PFSK-1 (cell line): ENCODE data around the gene SCARB1.

Experiments
- FOXP2 ChIP-seq: optimal IDR thresholded peaks from 2 replicates; pipeline ENCODE3; 2011; ENCODE audit warnings: borderline replicate concordance, control low read depth, inconsistent platforms; ENCODE audit not compliant: insufficient read depth; ENCODE audit errors: extremely low read length, extremely low read depth
- POLR2AphosphoS5 ChIP-seq: IDR thresholded peaks from 2 replicates; pipeline ENCODE4 v1.6.1; 2012; ENCODE audit warnings: low read depth, mild to moderate bottlenecking, control low read depth, low read length, moderate library complexity
- SIN3A ChIP-seq: IDR thresholded peaks from 2 replicates; pipeline ENCODE4 v1.6.1; 2012; ENCODE audit warnings: mild to moderate bottlenecking, low read length, moderate library complexity, borderline replicate concordance; ENCODE audit not compliant: insufficient read depth
- TAF1 ChIP-seq: IDR thresholded peaks from 2 replicates; pipeline ENCODE4 v1.6.1; 2012; ENCODE audit warnings: low read length, control low read depth, borderline replicate concordance; ENCODE audit not compliant: insufficient read depth
- TF ChIP-seq, protein P1 (sequence below), 2 experiments: IDR thresholded peaks; 2 replicates each; pipeline versions ENCODE4 v1.6.1 to v1.8.0; 2011 to 2012; ENCODE audit warnings: low read depth in 2 of 2, low read length in 2 of 2, control low read depth in 1 of 2, inconsistent platforms in 1 of 2, mild to moderate bottlenecking in 1 of 2, moderate library complexity in 1 of 2; ENCODE audit not compliant: insufficient read depth in 1 of 2

SCARB1 gene

DNA sequence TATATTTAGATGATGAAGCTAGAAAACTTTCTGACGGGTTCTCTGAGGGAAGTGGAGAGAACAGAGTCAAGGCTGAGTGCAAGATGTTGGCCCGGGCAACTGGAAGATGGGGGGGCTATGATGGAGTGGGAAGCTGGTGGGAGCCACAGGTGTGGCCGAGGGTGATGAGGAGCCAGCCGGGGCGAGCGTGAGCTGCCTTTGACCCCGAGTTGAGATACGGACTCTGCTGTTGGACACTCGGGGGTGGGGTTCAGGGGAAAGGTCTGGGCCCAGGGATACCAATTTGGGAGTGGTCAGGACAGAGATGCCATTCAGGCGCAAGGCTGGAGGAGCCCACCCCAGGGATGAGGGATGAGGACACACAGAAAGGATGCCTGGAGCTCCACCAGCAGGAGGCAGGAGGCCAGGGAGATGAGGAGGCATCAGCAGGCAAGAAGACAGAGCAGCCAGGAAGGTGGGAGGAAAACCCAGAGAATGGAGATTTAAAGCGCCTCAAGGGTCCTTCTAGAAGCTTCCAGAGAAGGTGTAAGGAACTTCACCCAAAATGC lies 9.0 kb downstream of the SCARB1 start:
- TF ChIP-seq TAF1 (no peak), SIN3A (no peak), POLR2AphosphoS5 (no peak), FOXP2 (no peak)
- TF ChIP-seq, protein P1, sequence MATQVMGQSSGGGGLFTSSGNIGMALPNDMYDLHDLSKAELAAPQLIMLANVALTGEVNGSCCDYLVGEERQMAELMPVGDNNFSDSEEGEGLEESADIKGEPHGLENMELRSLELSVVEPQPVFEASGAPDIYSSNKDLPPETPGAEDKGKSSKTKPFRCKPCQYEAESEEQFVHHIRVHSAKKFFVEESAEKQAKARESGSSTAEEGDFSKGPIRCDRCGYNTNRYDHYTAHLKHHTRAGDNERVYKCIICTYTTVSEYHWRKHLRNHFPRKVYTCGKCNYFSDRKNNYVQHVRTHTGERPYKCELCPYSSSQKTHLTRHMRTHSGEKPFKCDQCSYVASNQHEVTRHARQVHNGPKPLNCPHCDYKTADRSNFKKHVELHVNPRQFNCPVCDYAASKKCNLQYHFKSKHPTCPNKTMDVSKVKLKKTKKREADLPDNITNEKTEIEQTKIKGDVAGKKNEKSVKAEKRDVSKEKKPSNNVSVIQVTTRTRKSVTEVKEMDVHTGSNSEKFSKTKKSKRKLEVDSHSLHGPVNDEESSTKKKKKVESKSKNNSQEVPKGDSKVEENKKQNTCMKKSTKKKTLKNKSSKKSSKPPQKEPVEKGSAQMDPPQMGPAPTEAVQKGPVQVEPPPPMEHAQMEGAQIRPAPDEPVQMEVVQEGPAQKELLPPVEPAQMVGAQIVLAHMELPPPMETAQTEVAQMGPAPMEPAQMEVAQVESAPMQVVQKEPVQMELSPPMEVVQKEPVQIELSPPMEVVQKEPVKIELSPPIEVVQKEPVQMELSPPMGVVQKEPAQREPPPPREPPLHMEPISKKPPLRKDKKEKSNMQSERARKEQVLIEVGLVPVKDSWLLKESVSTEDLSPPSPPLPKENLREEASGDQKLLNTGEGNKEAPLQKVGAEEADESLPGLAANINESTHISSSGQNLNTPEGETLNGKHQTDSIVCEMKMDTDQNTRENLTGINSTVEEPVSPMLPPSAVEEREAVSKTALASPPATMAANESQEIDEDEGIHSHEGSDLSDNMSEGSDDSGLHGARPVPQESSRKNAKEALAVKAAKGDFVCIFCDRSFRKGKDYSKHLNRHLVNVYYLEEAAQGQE (IDR thresholded peaks at IDR 0.05; ENCODE audit: insufficient read depth in 1 of 2, low read depth in 2 of 2, low read length in 2 of 2): no peak

DNA sequence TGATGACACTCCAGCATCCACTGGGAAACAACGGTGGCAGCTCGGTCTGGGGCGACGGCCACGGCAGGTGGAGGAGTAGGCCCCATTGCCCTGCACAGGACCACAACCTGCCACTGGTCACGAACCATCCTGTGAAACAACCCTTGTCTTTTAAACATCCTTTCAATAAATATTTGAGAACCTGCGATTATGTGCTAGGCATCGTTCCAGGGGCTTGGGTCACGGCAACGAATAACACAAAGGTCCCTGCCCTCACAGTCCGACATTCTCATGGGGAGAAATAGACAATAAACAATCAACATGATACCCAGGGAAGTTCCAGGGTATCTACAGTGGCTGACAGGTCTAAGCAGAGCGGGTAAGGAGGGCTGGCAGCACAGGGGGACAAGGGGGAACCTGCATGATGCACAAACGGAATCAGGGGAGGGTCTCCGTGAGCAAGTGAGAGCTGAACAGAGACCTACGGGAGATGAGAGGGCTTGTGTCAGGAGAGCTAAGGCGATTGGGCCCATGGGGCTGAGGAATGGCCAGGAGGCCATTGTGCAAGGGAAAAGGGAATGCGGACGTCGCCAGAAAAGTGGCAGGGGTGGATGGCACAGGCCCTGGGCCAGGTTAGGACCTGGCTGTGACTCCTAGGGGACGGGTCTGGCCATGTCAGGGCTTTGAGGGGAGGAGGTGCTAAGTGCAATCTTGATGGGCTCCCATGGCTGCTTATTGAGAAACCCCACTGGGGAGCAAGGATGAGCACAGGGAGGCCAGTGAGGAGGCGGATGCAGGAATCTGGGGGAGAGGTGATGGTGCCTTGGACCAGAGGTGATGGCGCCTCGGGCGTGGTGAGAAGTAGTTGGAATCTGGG lies 9.7 kb downstream of the SCARB1 start:
- no peak for TF ChIP-seq SIN3A

DNA sequence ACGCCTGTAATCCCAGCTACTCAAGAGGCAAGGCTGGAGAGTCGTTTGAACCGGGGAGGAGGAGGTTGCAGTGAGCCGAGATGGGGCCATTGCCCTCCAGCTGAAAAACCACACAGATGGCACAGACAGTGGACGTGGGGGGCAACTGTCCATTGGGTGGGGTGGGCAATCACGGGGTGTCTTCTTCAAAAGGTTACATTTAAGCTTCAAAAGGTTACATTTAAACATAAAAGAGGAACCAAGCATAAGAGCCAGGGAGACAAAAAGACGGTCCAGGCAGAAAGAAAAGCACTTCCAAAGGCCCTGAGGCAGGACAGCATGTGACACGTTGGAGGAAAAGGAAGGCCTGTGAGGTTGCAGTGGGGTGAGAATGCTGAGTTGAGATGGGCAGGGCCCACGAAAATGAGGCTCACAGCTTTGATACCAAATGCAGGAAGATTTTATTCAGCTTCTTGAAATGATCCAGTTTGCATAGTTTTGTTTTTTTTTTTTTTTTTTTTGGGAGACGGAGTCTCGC lies 10.7 kb downstream of the SCARB1 start:
- TF ChIP-seq TAF1 (no peak), SIN3A (no peak), POLR2AphosphoS5 (no peak), FOXP2 (no peak)
- TF ChIP-seq, protein P1 (IDR thresholded peaks at IDR 0.05; ENCODE audit: insufficient read depth in 1 of 2, low read depth in 2 of 2, low read length in 2 of 2): no peak

DNA sequence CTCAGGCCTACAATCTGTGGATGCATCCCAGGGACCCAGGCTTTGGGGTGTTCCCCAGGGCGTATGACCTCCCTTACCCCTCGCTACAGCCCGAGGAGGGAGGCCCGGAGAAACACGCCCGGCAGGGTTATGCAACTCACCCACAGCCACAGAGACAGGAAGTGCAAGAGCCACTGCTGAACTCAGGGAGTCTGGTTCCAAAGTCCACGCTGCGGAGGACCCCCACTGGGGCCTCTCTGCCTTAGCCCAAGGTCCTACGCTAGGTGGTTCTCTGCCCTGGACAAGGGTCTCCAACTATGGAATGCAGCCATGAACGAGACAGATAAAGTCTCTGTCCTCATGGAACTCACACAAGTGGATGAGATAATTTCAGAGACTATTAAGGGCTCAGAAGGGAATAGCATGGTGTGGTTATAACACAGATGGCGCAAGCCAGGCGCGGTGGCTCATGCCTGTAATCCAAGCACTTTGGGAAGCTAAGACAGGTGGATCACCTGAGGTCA lies 11.3 kb downstream of the SCARB1 start:
- TF ChIP-seq FOXP2 (no peak), SIN3A (no peak), TAF1 (no peak), POLR2AphosphoS5 (no peak)
- TF ChIP-seq, protein P1 (IDR thresholded peaks at IDR 0.05; ENCODE audit: insufficient read depth in 1 of 2, low read depth in 2 of 2, low read length in 2 of 2): no peak

DNA sequence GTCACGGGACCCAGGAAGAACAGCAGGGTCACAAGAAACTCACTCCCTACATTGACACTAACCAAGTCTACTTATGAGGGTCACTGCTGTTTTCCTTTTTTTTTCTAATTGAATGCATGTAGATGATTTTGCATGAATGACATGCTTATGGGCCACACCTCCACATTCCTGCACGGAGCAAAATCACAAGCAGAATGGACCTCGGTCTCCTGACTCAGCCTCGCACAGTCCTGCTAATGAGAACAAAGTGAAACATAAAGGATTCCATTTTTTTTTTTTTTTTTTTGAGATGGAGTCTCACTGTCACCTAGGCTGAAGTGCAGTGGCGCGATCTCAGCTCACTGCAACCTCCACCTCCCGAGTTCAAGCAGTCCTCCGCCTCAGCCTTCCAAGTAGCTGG lies 12.3 kb downstream of the SCARB1 start:
- TF ChIP-seq FOXP2 (no peak), TAF1 (no peak), SIN3A (no peak), POLR2AphosphoS5 (no peak)
- TF ChIP-seq, protein P1 (IDR thresholded peaks at IDR 0.05; ENCODE audit: insufficient read depth in 1 of 2, low read depth in 2 of 2, low read length in 2 of 2): no peak
